CD14-positive monocyte (primary cell): ENCODE data around the gene WDR86. TPM values are rescaled to one million over a fixed set of nuclear protein-coding genes. Genes with fewer than 3 reads are reported as not detected.

Experiments
- DNase-seq, 3 donors: peaks; one replicate each; pipeline ENCODE4 v3.0.0-alpha.2; 2011 to 2022
- H2AFZ ChIP-seq: 2 replicates; pipeline ENCODE4 v1.6.0; 2012; ENCODE audit warnings: mild to moderate bottlenecking, low read depth, low read length, inconsistent platforms; ENCODE audit not compliant: insufficient read depth, poor library complexity, severe bottlenecking
- H3K27ac ChIP-seq, 2 donors: 1 replicate in 1 of 2; 2 replicates in 1 of 2; pipeline ENCODE4 v1.5.1; 2012 to 2013; ENCODE audit warnings: low read length in 2 of 2, control low read depth in 1 of 2, inconsistent platforms in 1 of 2, low read depth in 1 of 2, mild to moderate bottlenecking in 1 of 2
- H3K27me3 ChIP-seq, 2 donors: one replicate each; pipeline versions ENCODE4 v1.6.0 to v1.6.1; 2011 to 2013; ENCODE audit warnings: low read length in 2 of 2; ENCODE audit not compliant: control insufficient read depth in 2 of 2, insufficient read depth in 2 of 2
- H3K36me3 ChIP-seq, 2 donors: replicated peaks in 1 of 2; 1 replicate in 1 of 2; 2 replicates in 1 of 2; pipeline versions ENCODE4 v1.5.1 to v1.6.1; 2012 to 2013; ENCODE audit warnings: low read length in 2 of 2, control low read depth in 1 of 2, inconsistent platforms in 1 of 2, mild to moderate bottlenecking in 1 of 2; ENCODE audit not compliant: insufficient read depth in 2 of 2, control insufficient read depth in 1 of 2
- H3K4me1 ChIP-seq, 2 donors: 1 replicate in 1 of 2; 2 replicates in 1 of 2; pipeline versions ENCODE4 v1.5.1 to v1.6.1; 2012 to 2013; ENCODE audit warnings: low read length in 2 of 2, control low read depth in 1 of 2, inconsistent platforms in 1 of 2, mild to moderate bottlenecking in 1 of 2, moderate library complexity in 1 of 2; ENCODE audit not compliant: insufficient read depth in 2 of 2, control insufficient read depth in 1 of 2
- H3K4me2 ChIP-seq: replicated peaks from 2 replicates; pipeline ENCODE3; 2012; ENCODE audit warnings: low read length, moderate library complexity, mild to moderate bottlenecking; ENCODE audit not compliant: poor library complexity, severe bottlenecking; ENCODE audit errors: extremely low read depth
- H3K4me3 ChIP-seq, 3 experiments: fragments of 200-600 bp in 1 of 3; sonication (generic) in 1 of 3; replicated peaks in 1 of 3; 1 replicate in 2 of 3; 2 replicates in 1 of 3; pipeline ENCODE4 v1.5.1; 2011 to 2013; ENCODE audit warnings: low read length in 3 of 3, mild to moderate bottlenecking in 3 of 3, control low read depth in 2 of 3, low read depth in 2 of 3, inconsistent platforms in 1 of 3, moderate library complexity in 1 of 3
- H3K79me2 ChIP-seq: 2 replicates; pipeline ENCODE4 v1.6.0; 2012; ENCODE audit warnings: mild to moderate bottlenecking, control low read depth, inconsistent platforms, low read length, moderate library complexity; ENCODE audit not compliant: insufficient read depth
- H3K9ac ChIP-seq: 2 replicates; pipeline ENCODE4 v1.6.0; 2017; ENCODE audit warnings: low read length, mild to moderate bottlenecking; ENCODE audit not compliant: insufficient read depth, poor library complexity, severe bottlenecking
- H3K9me3 ChIP-seq, 2 donors: replicated peaks in 1 of 2; 1 replicate in 1 of 2; 2 replicates in 1 of 2; pipeline versions ENCODE4 v1.5.1 to v1.6.1; 2012 to 2013; ENCODE audit warnings: low read length in 2 of 2, control low read depth in 1 of 2; ENCODE audit not compliant: control insufficient read depth in 1 of 2, insufficient read depth in 1 of 2
- H4K20me1 ChIP-seq: 2 replicates; pipeline ENCODE4 v1.6.0; 2012; ENCODE audit warnings: mild to moderate bottlenecking, low read length, control low read depth, moderate library complexity; ENCODE audit not compliant: insufficient read depth
- H3K27ac Mint-ChIP-seq, 7 donors: one replicate each; pipeline ENCODE4 v1.8.0; 2020; ENCODE audit warnings: mild to moderate bottlenecking in 7 of 7, mixed read lengths in 7 of 7, moderate library complexity in 6 of 7, inconsistent platforms in 2 of 7
- H3K27me3 Mint-ChIP-seq, 3 donors: one replicate each; pipeline ENCODE4 v1.8.0; 2021 to 2022; ENCODE audit warnings: low read depth in 3 of 3, mild to moderate bottlenecking in 3 of 3, mixed read lengths in 3 of 3, moderate library complexity in 3 of 3, inconsistent platforms in 1 of 3
- H3K36me3 Mint-ChIP-seq, 2 donors: one replicate each; pipeline ENCODE4 v1.8.0; 2020; ENCODE audit warnings: mixed read lengths in 2 of 2, inconsistent platforms in 1 of 2, mild to moderate bottlenecking in 1 of 2
- H3K4me1 Mint-ChIP-seq: one replicate; pipeline ENCODE4 v1.8.0; 2020; ENCODE audit warnings: mild to moderate bottlenecking, mixed read lengths
- H3K4me3 Mint-ChIP-seq, 2 donors: one replicate each; pipeline ENCODE4 v1.8.0; 2020; ENCODE audit warnings: mild to moderate bottlenecking in 2 of 2, mixed read lengths in 2 of 2, moderate library complexity in 1 of 2
- H3K9me3 Mint-ChIP-seq, 7 donors: one replicate each; pipeline ENCODE4 v1.8.0; 2020 to 2022; ENCODE audit warnings: mixed read lengths in 7 of 7, mild to moderate bottlenecking in 6 of 7, moderate library complexity in 6 of 7, inconsistent platforms in 2 of 7
- WGBS: methylation state at CpG from one replicate; pipeline ENCODE4 v1.1.5; 2013; ENCODE audit warnings: missing lambda C conversion rate; ENCODE audit not compliant: insufficient coverage; 5-methylcytosine and 5-hydroxymethylcytosine counted together
- intact Hi-C, 2 donors: fragments of 100-400 bp; cut with micrococcal nuclease; formaldehyde crosslinking; loops; one replicate each; pipeline versions ENCODE4 v1.15.0 to v1.15.1; 2023
- polyA plus RNA-seq, 3 donors: library from polyadenylated mRNA; depleted of rRNA in 1 of 3; unstranded in 2 of 3; stranded (reverse) in 1 of 3; fragments of 300-500 nt in 2 of 3; fragments of >200 nt in 1 of 3; fragmentation: Illumina TruSeq in 2 of 3; gene quantifications; 1 replicate in 2 of 3; 2 replicates in 1 of 3; pipeline ENCODE4 v1.2.3, GENCODE V29; 2012 to 2021
- TF ChIP-seq, protein P1 (sequence below): fragments of 200-600 bp; IDR thresholded peaks from one replicate; pipeline ENCODE4 v1.8.0; 2022; ENCODE audit warnings: antibody characterized with exemption, mild to moderate bottlenecking

The WDR86 gene
- polyA plus RNA-seq, 3 donors, result 0.11 to 0.30 (median 0.24) TPM

DNA sequence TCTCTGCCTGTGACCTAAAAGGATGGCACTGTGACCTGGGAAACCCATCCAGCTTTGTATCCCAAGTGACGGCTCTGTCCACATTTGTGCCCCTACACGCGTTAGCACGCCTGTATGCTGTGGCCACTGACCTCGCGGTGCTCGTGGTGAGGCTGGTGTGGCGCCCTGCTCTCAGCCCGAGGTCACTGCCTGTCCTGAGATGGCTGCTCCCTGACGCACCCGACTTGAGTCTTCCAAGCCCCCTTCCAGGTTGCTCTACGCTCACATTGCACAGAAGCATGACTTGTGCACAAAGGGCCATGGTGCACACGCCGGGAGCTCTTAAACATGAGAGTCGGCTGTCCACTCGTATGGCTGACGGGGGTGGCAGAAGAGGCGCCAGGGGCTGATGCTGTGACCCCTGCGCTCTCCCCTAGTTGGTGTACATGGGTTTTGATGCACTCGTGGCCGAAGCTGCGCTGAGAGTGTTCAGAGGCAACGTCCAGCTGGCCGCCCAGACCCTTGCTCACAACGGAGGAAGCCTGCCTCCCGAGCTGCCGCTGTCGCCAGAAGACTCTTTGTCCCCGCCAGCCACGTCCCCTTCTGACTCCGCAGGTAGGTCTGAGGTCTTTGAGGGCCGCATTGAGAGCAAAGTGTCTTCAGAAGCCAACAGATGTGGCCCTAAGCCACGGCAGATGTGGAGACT is 33.5 kb downstream of the WDR86 start:
- DNase-seq, result no peak
- peaks cover 6% of the 10 kb centered on the region for H3K4me1 Mint-ChIP-seq
- H3K27me3 Mint-ChIP-seq, result peaks cover 8 to 11% (median 9%) of the 10 kb centered on the region in 3 donors
- Histone ChIP-seq H3K36me3 (peaks cover 61 to 74% of the 10 kb centered on the region in 2 donors), H2AFZ (no peak overlapping the region), H3K9ac (no peak overlapping the region), H3K79me2 (no peaks in the 10 kb centered on the region), H3K4me3 (no peak overlapping the region), H3K4me2 (no peak overlapping the region), H3K9me3 (no peaks in the 10 kb centered on the region), H3K27ac (no peak overlapping the region), H3K27me3 (peaks cover 0 to 6% of the 10 kb centered on the region in 2 donors), H3K4me1 (peaks cover 9 to 11% of the 10 kb centered on the region in 2 donors), H4K20me1 (peaks cover 14% of the 10 kb centered on the region)
- intact Hi-C loops, result no loop called here
- H3K27ac Mint-ChIP-seq, result peak overlapping the region in 2 of 7 donors; percentile 45 to 49
- H3K9me3 Mint-ChIP-seq, result peaks cover 0 to 2% (median 0%) of the 10 kb centered on the region in 7 donors
- H3K4me3 Mint-ChIP-seq, result no peak overlapping the region
- peaks cover 73 to 79% of the 10 kb centered on the region in 2 donors for H3K36me3 Mint-ChIP-seq
- TF ChIP-seq, protein P1, sequence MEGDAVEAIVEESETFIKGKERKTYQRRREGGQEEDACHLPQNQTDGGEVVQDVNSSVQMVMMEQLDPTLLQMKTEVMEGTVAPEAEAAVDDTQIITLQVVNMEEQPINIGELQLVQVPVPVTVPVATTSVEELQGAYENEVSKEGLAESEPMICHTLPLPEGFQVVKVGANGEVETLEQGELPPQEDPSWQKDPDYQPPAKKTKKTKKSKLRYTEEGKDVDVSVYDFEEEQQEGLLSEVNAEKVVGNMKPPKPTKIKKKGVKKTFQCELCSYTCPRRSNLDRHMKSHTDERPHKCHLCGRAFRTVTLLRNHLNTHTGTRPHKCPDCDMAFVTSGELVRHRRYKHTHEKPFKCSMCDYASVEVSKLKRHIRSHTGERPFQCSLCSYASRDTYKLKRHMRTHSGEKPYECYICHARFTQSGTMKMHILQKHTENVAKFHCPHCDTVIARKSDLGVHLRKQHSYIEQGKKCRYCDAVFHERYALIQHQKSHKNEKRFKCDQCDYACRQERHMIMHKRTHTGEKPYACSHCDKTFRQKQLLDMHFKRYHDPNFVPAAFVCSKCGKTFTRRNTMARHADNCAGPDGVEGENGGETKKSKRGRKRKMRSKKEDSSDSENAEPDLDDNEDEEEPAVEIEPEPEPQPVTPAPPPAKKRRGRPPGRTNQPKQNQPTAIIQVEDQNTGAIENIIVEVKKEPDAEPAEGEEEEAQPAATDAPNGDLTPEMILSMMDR, result no peak
- WGBS, result over 99% methylated on average over 33 of the region's 33 CpGs

DNA sequence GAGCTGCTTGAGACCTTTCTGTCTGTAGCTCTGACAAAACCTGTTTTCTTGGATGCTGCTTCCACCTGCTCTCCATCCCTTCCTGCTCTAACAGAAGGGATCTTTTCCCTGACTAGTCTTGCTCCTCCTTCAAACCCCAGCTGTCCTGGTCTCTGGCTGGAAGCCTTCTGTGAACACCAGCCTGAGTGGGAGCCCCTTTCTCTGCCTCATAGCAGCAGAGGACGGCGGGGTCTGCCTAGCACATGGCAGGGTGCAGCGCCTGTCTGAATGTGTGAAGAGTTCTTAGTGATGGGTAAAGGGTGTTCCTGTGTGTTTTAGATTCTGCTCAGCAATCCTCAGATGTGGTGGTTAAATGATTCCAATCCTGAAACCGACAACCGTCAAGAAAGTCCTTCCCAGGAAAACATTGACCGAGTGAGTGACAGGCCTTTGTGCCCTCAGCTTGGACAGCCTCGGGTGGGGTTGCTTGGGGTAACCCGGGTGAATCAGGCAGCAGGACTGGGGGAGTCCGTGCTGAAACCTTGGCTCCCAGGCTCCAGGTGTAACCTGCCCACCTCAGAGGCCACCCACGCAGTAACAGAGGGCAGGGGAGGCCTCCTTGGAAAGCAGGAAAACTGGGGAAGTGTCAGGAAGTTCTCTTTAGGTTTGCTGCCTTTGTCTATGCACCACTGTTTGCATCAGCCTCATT is 34.2 kb downstream of the WDR86 start:
- TF ChIP-seq, protein P1, result no peak
- Histone ChIP-seq H4K20me1 (peaks cover 14% of the 10 kb centered on the region), H3K4me2 (no peak overlapping the region), H3K9ac (no peak overlapping the region), H3K4me1 (peaks cover 3 to 4% of the 10 kb centered on the region in 2 donors), H3K27ac (no peak overlapping the region), H3K79me2 (no peaks in the 10 kb centered on the region), H3K4me3 (no peak overlapping the region), H3K27me3 (peaks cover 0 to under 1% of the 10 kb centered on the region in 2 donors), H3K36me3 (peaks cover 65 to 79% of the 10 kb centered on the region in 2 donors), H2AFZ (no peak overlapping the region), H3K9me3 (no peaks in the 10 kb centered on the region)
- intact Hi-C loops, result no loop called here
- 89% methylated on average over 10 of the region's 10 CpGs for WGBS
- H3K27me3 Mint-ChIP-seq, result peaks cover 2 to 4% (median 3%) of the 10 kb centered on the region in 3 donors
- H3K4me1 Mint-ChIP-seq, result peaks cover 1% of the 10 kb centered on the region
- no peaks in the 10 kb centered on the region for H3K9me3 Mint-ChIP-seq
- DNase-seq, result no peak
- no peak overlapping the region for H3K4me3 Mint-ChIP-seq
- H3K27ac Mint-ChIP-seq, result peak overlapping the region in 1 of 7 donors; percentile 72
- peaks cover 77 to 85% of the 10 kb centered on the region in 2 donors for H3K36me3 Mint-ChIP-seq
